Measurements from ENCODE around the gene AIDA. TPM values are rescaled to one million over a fixed set of nuclear protein-coding genes. Genes with fewer than 3 reads are reported as not detected.
"Not testable (repeated sequence)": the region's sequence is repeated elsewhere in the genome, so short reads cannot be mapped to it uniquely, and the experiment has no call there.

The AIDA gene
- total RNA-seq, 3 donors from 2014 or later: 28.8 to 34.4 (median 30.1) TPM

DNA sequence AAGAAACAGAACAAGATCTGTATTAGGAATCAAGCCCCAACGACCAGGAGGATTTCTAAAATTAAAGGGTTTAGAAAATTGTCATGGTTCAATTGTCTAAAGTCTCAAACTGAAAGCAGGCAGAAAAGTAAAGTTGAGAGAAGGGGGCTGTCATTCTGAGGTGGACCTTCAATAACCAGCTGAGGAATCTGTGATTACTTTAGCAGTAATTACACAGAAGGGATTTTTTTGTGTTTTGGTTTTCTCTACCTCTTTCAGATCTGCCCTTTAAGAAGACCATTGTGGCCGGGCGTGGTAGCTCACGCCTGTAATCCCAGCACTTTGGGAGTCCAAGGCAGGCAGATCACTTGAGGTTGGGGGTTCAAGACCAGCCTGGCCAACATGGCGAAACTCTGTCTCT lies 17.4 kb downstream of the AIDA start:
- ATAC-seq (no peak), DNase-seq (no peak)
- peaks cover 12% of the 10 kb centered on the region for H3K36me3 Mint-ChIP-seq (ENCODE audit: insufficient read depth)
- no peaks in the 10 kb centered on the region for H3K27me3 Mint-ChIP-seq (ENCODE audit: low read depth)
- peaks cover 19% of the 10 kb centered on the region for H3K4me1 Mint-ChIP-seq (ENCODE audit: low read depth)
- no peak overlapping the region for H3K4me3 Mint-ChIP-seq
- no peaks in the 10 kb centered on the region for H3K9me3 Mint-ChIP-seq

DNA sequence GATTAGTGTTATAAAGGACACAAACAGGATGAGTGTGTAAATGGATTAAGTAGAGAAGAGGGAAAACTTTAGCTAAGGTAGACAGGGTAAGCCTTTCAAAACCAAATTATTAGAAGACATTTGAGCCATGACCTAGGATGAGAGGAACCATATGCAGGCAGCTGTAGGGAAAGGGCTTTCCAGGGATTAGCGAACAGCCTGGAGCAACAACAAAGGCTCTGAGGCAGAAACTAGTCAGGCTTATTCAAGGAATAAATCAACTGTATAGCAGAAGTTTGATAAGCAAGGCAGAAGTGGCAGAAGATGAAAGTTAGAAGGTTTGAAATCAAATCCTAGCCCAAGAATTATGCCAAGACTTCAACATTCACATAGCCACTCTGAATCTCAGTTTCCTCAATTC lies 21.3 kb downstream of the AIDA start:
- no peaks in the 10 kb centered on the region for H3K27me3 Mint-ChIP-seq (ENCODE audit: low read depth)
- no peak overlapping the region for H3K4me3 Mint-ChIP-seq
- DNase-seq (no peak), ATAC-seq (no peak)
- H3K9me3 Mint-ChIP-seq: no peaks in the 10 kb centered on the region
- H3K4me1 Mint-ChIP-seq (ENCODE audit: low read depth): peaks cover 14% of the 10 kb centered on the region
- peaks cover 14% of the 10 kb centered on the region for H3K36me3 Mint-ChIP-seq (ENCODE audit: insufficient read depth)

DNA sequence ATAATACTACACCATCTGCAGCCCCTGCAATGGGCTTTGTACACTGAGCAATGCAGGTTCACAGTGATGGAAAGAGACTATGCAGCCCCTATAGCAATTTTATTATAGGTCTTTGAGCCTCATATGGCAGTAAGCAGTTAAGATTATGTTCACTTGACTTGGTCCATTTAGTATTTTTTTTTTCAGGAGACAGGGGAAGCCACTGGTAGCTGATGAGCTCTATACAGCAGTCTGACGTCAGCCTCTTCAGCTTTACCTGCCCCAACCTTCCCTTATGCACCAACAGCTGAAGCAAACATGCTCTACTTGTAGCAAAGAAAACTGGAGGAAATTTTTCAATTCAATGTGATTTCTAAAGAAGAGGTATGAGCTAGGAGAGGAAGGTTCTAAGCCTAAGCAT lies 32.2 kb downstream of the AIDA start:
- no peaks in the 10 kb centered on the region for H3K27me3 Mint-ChIP-seq (ENCODE audit: low read depth)
- ATAC-seq: no peak
- peaks cover 8% of the 10 kb centered on the region for H3K36me3 Mint-ChIP-seq (ENCODE audit: insufficient read depth)
- DNase-seq: no peak
- peaks cover 3% of the 10 kb centered on the region for H3K4me1 Mint-ChIP-seq (ENCODE audit: low read depth)
- H3K9me3 Mint-ChIP-seq: no peaks in the 10 kb centered on the region
- H3K4me3 Mint-ChIP-seq: no peak overlapping the region

DNA sequence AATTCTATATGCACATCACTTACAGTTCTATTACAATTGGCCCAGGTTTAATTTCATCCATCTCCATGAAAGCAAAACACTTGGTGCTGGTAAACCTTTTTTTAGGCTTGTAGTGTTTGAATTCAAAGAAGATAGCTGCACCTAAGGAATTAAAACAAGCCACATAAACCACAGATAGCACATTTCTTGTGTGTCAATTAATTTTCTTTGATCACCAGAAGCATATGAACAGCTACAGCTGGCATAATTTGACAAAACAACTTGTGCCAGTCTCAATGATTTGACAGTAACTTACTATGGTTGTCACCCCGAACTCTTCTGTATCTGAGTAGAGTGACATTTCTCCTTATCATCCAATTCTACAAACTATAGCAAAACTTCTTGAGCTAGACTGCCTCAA lies 42.2 kb downstream of the AIDA start:
- H3K4me3 Mint-ChIP-seq: no peak overlapping the region
- no peaks in the 10 kb centered on the region for H3K9me3 Mint-ChIP-seq
- no peaks in the 10 kb centered on the region for H3K27me3 Mint-ChIP-seq (ENCODE audit: low read depth)
- peaks cover 31% of the 10 kb centered on the region for H3K36me3 Mint-ChIP-seq (ENCODE audit: insufficient read depth)
- DNase-seq (no peak), ATAC-seq (no peak)
- H3K4me1 Mint-ChIP-seq (ENCODE audit: low read depth): peaks cover 19% of the 10 kb centered on the region

DNA sequence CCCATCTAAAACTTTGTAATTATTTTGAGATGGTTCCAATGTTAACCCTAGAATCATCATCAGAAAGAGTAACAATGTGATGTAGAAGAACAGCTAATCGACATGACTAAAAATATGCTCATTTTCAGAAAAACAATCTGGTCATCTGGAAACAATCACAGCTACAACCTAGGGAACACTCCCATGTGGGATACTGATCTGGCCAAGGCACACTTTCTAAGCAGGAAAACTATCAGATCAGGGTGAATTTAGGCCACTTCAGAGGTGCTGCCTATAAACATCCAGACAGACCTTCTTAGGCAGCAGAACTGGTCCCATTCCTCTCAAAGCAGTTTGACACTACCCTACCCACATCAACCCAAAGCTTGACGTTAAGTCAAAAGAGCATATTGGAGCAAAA lies 43.2 kb downstream of the AIDA start:
- ATAC-seq; H3K27me3 Mint-ChIP-seq (ENCODE audit: low read depth); DNase-seq; H3K9me3 Mint-ChIP-seq; H3K4me3 Mint-ChIP-seq: not testable (repeated sequence)
- Mint-ChIP-seq H3K4me1 (ENCODE audit: low read depth) (peaks cover 19% of the 10 kb centered on the region), H3K36me3 (ENCODE audit: insufficient read depth) (peaks cover 28% of the 10 kb centered on the region)

DNA sequence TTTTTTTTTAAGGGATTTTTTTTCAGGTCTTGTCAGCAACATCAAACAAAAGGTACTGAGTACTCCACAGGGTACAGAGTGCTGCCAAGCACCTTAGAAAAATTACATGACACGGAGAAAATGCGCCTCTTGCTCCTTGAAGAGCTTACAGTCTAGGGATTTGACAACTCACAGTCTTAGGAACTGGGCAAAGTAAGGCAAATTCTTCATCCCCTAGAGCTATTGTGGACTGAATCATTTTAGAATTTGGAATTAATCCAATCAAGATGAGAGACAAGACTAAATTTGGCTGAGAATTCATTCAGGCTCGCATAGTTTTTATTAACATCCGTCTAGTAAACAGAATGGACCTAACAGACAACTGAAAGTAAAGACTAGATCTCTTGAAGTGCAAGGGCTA lies 44.1 kb downstream of the AIDA start:
- Mint-ChIP-seq H3K4me1 (ENCODE audit: low read depth) (peaks cover 19% of the 10 kb centered on the region), H3K36me3 (ENCODE audit: insufficient read depth) (peaks cover 30% of the 10 kb centered on the region)
- H3K27me3 Mint-ChIP-seq (ENCODE audit: low read depth); DNase-seq; ATAC-seq; H3K9me3 Mint-ChIP-seq; H3K4me3 Mint-ChIP-seq: not testable (repeated sequence)

DNA sequence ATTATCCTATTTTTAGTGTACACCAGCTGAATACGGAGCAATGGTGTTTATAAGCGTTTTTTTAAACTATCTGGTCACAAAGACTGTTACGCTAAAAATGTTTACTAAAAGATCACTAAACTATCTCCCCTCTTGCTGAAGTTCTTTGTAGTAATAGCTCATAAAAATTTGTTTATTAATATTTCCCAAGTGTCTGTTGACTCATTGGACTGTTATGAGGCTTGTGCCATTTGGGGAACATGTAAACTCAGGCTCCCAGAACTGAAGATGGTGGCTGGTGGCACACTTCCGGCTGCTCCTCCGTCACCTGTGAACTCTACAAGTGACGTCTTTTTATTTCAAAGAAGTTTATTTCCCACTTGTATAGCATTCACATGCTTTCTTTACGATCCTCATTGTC lies 46.3 kb downstream of the AIDA start:
- H3K4me3 Mint-ChIP-seq: no peak overlapping the region
- no peaks in the 10 kb centered on the region for H3K27me3 Mint-ChIP-seq (ENCODE audit: low read depth)
- peaks cover 34% of the 10 kb centered on the region for H3K36me3 Mint-ChIP-seq (ENCODE audit: insufficient read depth)
- peaks cover 14% of the 10 kb centered on the region for H3K4me1 Mint-ChIP-seq (ENCODE audit: low read depth)
- H3K9me3 Mint-ChIP-seq: no peaks in the 10 kb centered on the region
- no peak for ATAC-seq
- no peak for DNase-seq

DNA sequence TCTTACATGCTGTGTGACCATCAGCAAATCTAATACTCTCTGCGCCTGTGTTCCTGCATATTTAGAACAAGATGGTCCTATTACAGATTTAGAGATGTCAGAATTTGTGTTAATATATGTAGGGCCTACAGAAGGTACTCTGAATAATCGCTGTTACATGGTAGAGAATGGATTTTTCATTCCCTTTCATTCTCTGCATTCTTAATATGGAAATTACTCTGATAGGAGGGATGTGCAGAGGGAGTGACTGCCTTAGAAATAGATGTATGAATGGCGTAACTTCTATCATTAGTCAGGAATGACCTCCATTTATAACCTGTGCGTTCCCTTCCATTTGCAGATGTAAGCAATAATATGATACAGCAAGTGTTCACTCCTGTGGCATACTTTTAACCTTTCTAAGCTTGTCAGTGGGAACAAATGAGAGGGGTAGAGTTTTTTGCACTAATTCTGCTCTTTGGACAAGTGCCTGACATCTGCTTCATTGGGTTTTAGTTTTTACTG lies 48.8 kb downstream of the AIDA start:
- Mint-ChIP-seq H3K27me3 (ENCODE audit: low read depth) (no peaks in the 10 kb centered on the region), H3K4me1 (ENCODE audit: low read depth) (peaks cover 3% of the 10 kb centered on the region), H3K4me3 (no peak overlapping the region), H3K9me3 (no peaks in the 10 kb centered on the region), H3K36me3 (ENCODE audit: insufficient read depth) (peaks cover 42% of the 10 kb centered on the region)
- ATAC-seq (no peak), DNase-seq (no peak)

DNA sequence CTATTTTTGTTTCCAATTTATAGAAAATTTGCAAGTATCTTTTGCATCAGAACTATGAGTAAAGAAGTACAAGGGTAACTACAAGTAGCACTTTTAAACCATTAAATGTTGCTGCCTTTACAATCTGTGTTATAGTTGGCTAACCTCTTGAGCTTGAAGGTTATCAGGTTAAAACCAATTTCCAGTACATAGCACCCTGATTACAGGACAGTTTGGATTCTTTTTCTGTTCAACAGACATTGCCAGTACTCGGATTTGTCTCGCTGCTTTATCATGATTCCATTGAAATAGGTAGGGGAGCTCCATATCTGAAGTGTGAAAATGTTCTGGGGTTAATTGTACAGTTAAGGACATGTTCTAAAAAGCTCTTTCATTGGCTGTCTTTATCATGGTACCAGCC lies 54.4 kb downstream of the AIDA start:
- DNase-seq: no peak
- Mint-ChIP-seq H3K36me3 (ENCODE audit: insufficient read depth) (peaks cover 63% of the 10 kb centered on the region), H3K27me3 (ENCODE audit: low read depth) (no peaks in the 10 kb centered on the region), H3K4me1 (ENCODE audit: low read depth) (peaks cover 44% of the 10 kb centered on the region), H3K4me3 (no peak overlapping the region), H3K9me3 (no peaks in the 10 kb centered on the region)
- ATAC-seq: no peak

DNA sequence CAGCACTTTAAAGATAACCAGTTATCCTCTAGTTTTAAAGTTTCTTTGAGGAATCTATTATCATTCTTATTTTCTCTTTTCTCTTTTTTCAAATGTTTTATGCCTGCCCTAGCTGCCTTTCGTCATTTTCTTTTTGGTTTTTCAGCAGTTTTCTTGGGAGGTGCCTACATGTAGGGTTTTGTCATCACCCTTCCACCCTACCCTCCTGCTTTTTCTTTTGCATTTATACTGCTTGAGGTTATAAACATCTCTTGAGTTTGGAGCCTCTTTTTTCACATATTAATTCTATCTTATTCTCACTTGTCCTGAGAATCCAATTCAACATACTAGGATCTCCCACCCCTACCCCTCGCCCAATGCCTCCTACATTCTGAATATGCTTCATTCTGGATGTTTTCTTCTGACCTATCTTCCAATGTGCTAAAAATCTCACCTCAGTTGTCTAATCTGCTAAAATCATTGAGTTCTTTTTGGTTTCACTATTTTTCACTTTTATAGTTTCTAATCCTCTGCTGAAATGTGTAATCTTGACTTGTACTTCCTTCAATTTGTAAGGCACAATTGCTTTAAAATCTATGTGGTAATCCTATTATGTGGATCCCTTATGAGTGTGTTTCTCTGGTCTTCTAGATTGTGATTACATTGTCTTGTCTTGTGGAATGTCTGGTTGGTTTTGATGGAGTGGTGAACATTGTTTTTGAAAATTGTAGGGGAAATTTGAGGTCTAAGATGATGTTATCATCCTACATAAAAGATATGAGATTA lies 55.7 kb downstream of the AIDA start:
- Mint-ChIP-seq H3K4me3 (no peak overlapping the region), H3K9me3 (no peaks in the 10 kb centered on the region), H3K36me3 (ENCODE audit: insufficient read depth) (peaks cover 64% of the 10 kb centered on the region), H3K4me1 (ENCODE audit: low read depth) (peaks cover 56% of the 10 kb centered on the region), H3K27me3 (ENCODE audit: low read depth) (no peaks in the 10 kb centered on the region)
- no peak for DNase-seq
- no peak for ATAC-seq

DNA sequence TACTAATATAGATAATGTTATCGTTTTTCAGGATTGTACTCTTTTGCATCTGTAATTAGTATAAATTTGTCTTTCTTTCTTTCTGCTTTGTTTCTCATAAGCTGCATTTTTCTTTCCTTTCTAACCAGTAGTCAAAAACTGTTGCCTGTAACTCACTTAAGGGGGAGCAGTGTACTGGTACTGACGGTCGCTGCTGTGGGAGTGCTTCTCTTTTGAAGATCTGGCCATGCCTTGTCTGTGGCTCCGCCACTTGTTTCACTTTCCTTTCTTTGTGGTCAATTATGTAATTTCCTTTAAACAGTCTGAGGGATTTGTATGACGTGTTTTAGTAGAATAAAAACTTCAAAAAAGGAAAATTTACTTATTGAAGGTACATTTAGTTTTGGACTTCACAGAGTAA lies 57.4 kb downstream of the AIDA start:
- peak; percentile 66 for DNase-seq
- peaks cover 57% of the 10 kb centered on the region for H3K4me1 Mint-ChIP-seq (ENCODE audit: low read depth)
- ATAC-seq: peak; percentile 80 to 82
- no peaks in the 10 kb centered on the region for H3K27me3 Mint-ChIP-seq (ENCODE audit: low read depth)
- H3K9me3 Mint-ChIP-seq: no peaks in the 10 kb centered on the region
- peak overlapping the region; percentile 47 for H3K4me3 Mint-ChIP-seq
- peaks cover 62% of the 10 kb centered on the region for H3K36me3 Mint-ChIP-seq (ENCODE audit: insufficient read depth)

DNA sequence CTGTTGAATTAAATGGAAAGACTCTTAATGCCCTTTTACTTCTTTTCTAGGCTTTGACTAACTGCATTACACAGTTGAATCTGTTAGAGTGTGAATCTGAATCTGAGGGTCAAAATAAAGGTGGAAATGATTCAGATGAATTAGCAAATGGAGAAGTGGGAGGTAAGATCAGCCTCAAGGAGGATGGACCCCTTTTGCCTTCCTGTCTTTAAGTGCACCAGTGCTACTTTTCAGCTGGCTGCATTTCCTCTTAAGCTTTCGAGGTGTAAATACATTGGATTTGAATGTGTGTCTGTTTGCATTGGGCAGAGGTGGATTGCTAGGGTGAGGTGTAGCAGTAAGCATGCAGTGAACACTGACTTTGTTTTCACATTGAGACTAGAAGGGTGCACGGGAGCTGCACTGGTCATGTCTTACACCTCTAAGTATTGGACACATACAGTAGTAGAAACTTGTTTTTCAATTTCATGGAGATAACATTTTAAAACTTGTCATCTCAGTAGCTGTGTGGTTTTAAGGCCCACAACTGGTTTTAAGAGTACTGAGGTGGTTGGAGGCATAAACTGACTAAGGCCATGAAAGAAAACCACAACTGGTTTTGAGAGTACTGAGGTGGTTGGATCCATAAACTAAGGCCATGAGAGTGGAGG lies 59.0 kb downstream of the AIDA start:
- Mint-ChIP-seq H3K9me3 (no peaks in the 10 kb centered on the region), H3K4me1 (ENCODE audit: low read depth) (peaks cover 56% of the 10 kb centered on the region), H3K36me3 (ENCODE audit: insufficient read depth) (peaks cover 58% of the 10 kb centered on the region), H3K4me3 (no peak overlapping the region), H3K27me3 (ENCODE audit: low read depth) (no peaks in the 10 kb centered on the region)
- peak; percentile 80 to 85 for ATAC-seq
- DNase-seq: no peak

DNA sequence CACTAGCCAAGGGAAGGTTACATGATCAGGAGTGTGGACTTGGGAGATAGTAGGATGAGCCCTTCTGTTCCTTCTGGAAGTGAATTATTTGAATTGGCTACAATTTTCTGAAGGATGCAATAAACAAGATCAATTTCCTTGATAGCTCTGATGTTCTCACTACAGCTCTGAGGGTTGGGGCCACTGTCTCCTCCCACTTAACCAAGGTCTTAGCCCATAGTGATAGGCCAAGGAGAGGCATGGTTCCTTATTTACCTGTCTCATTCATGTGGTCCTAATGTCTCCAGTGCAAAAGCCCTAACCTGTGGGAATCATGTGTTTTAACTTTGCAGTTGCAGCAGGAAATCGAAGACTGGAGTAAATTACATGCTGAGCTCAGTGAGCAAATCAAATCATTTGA lies 59.6 kb downstream of the AIDA start:
- DNase-seq (no peak), ATAC-seq (no peak)
- Mint-ChIP-seq H3K4me3 (no peak overlapping the region), H3K9me3 (no peaks in the 10 kb centered on the region), H3K27me3 (ENCODE audit: low read depth) (no peaks in the 10 kb centered on the region), H3K36me3 (ENCODE audit: insufficient read depth) (peaks cover 56% of the 10 kb centered on the region), H3K4me1 (ENCODE audit: low read depth) (peaks cover 60% of the 10 kb centered on the region)

DNA sequence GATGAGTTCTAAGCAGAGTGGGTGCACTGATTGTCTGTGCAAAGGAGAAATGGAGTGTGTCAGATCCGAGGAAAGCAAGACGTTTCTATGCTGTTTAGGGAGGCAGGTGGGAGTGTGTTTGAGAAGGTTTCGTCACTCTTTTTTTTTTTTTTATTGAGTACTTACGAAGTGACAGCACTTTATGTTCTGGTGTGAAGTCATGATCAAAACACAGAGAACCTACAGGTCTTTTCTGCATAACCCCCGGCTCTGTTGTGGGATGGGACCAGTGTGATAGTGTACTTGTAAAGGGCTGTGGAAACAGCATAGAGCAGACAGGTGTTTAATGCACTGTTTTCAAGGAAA lies 67.7 kb downstream of the AIDA start:
- H3K4me3 Mint-ChIP-seq: peak overlapping the region; percentile 100
- peak; percentile 9 for DNase-seq
- H3K36me3 Mint-ChIP-seq (ENCODE audit: insufficient read depth): peaks cover 9% of the 10 kb centered on the region
- ATAC-seq: peak in 1 of 2 donors; percentile 37
- peaks cover 27% of the 10 kb centered on the region for H3K4me1 Mint-ChIP-seq (ENCODE audit: low read depth)
- H3K27me3 Mint-ChIP-seq (ENCODE audit: low read depth): no peaks in the 10 kb centered on the region
- H3K9me3 Mint-ChIP-seq: no peaks in the 10 kb centered on the region

Data from activated T-cell treated with anti-CD3 and anti-CD28 coated beads, Interleukin-2, amount 50 U/mL, for 4 hours (primary cell).